Liver (tissue), 9 donors: ENCODE measurements around the gene SLC10A3. TPM values are rescaled to one million over a fixed set of nuclear protein-coding genes. Genes with fewer than 3 reads are reported as not detected.

ENCODE experiments used
- DNase-seq: peaks from one replicate; pipeline ENCODE4 v3.0.0-alpha.2; 2017; ENCODE audit warnings: low spot score
- H3K27ac ChIP-seq, 2 donors: one replicate each; pipeline ENCODE4 v1.7.0; 2013; ENCODE audit warnings: inconsistent platforms in 2 of 2, low read length in 2 of 2, control low read depth in 1 of 2, low read depth in 1 of 2, mild to moderate bottlenecking in 1 of 2
- H3K27me3 ChIP-seq, 4 donors: one replicate each; pipeline versions ENCODE4 v1.6.1 to v1.7.0; 2013; ENCODE audit warnings: low read length in 3 of 4, inconsistent platforms in 1 of 4, mild to moderate bottlenecking in 1 of 4, moderate library complexity in 1 of 4; ENCODE audit not compliant: control insufficient read depth in 4 of 4, insufficient read depth in 4 of 4
- H3K36me3 ChIP-seq, 4 donors: one replicate each; pipeline versions ENCODE4 v1.6.1 to v1.7.0; 2013; ENCODE audit warnings: low read length in 3 of 4, mild to moderate bottlenecking in 3 of 4, low read depth in 1 of 4, moderate library complexity in 1 of 4; ENCODE audit not compliant: control insufficient read depth in 4 of 4, insufficient read depth in 3 of 4
- H3K4me1 ChIP-seq, 4 donors: one replicate each; pipeline versions ENCODE4 v1.6.1 to v1.7.0; 2013; ENCODE audit warnings: low read length in 3 of 4, mild to moderate bottlenecking in 3 of 4, moderate library complexity in 1 of 4; ENCODE audit not compliant: control insufficient read depth in 4 of 4, insufficient read depth in 4 of 4
- H3K4me3 ChIP-seq, 3 donors: one replicate each; pipeline versions ENCODE4 v1.6.1 to v1.7.0; 2013; ENCODE audit warnings: low read length in 3 of 3, control low read depth in 1 of 3, low read depth in 1 of 3, mild to moderate bottlenecking in 1 of 3
- H3K9ac ChIP-seq, 2 donors: one replicate each; pipeline ENCODE4 v1.7.0; 2013; ENCODE audit warnings: low read length in 2 of 2, mild to moderate bottlenecking in 2 of 2, moderate library complexity in 2 of 2, control low read depth in 1 of 2, low read depth in 1 of 2
- H3K9me3 ChIP-seq, 4 donors: one replicate each; pipeline versions ENCODE4 v1.6.1 to v1.7.0; 2013; ENCODE audit warnings: low read length in 3 of 4; ENCODE audit not compliant: control insufficient read depth in 4 of 4
- ATF3 ChIP-seq: IDR thresholded peaks from 2 replicates; pipeline ENCODE4 v1.6.1; 2016; ENCODE audit warnings: antibody characterized with exemption
- CTCF ChIP-seq: fragments of 150-350 bp; IDR thresholded peaks from 2 replicates; pipeline ENCODE4 v1.5.1; 2017; ENCODE audit warnings: improper control_type of control experiment, low read depth, low read length; ENCODE audit not compliant: missing input control
- EGR1 ChIP-seq, 2 donors: IDR thresholded peaks; 2 replicates each; pipeline ENCODE4 v1.6.1; 2016 to 2018; ENCODE audit warnings: antibody characterized with exemption in 2 of 2, low read depth in 2 of 2
- FOXA2 ChIP-seq: IDR thresholded peaks from 2 replicates; pipeline ENCODE4 v1.6.1; 2016; ENCODE audit warnings: antibody characterized with exemption
- GABPA ChIP-seq, 2 donors: IDR thresholded peaks in 1 of 2; conservative IDR thresholded peaks in 1 of 2; 2 replicates each; pipeline ENCODE4 v1.6.1; 2016; ENCODE audit warnings: antibody characterized with exemption in 2 of 2, mild to moderate bottlenecking in 1 of 2, moderate library complexity in 1 of 2
- HNF4A ChIP-seq, 2 donors: conservative IDR thresholded peaks; 2 replicates each; pipeline ENCODE4 v1.6.1; 2016; ENCODE audit warnings: antibody characterized with exemption in 2 of 2, mild to moderate bottlenecking in 2 of 2
- JUND ChIP-seq, 2 donors: IDR thresholded peaks; 2 replicates each; pipeline ENCODE4 v1.6.1; 2016; ENCODE audit warnings: antibody characterized with exemption in 2 of 2
- MAX ChIP-seq: IDR thresholded peaks from 2 replicates; pipeline ENCODE4 v1.6.1; 2016; ENCODE audit warnings: antibody characterized with exemption
- NR2F2 ChIP-seq: IDR thresholded peaks from 2 replicates; pipeline ENCODE4 v1.6.1; 2016; ENCODE audit warnings: antibody characterized with exemption
- RAD21 ChIP-seq, 2 donors: IDR thresholded peaks; 2 replicates each; pipeline ENCODE4 v1.6.1; 2016; ENCODE audit warnings: antibody characterized with exemption in 2 of 2, mild to moderate bottlenecking in 2 of 2
- REST ChIP-seq: IDR thresholded peaks from 2 replicates; pipeline ENCODE4 v1.6.1; 2016; ENCODE audit warnings: antibody characterized with exemption, mild to moderate bottlenecking
- RXRA ChIP-seq, 2 donors: IDR thresholded peaks; 2 replicates each; pipeline ENCODE4 v1.6.1; 2017 to 2018; ENCODE audit warnings: antibody characterized with exemption in 2 of 2, mild to moderate bottlenecking in 1 of 2
- SP1 ChIP-seq: IDR thresholded peaks from 2 replicates; pipeline ENCODE4 v1.6.1; 2018; ENCODE audit warnings: antibody characterized with exemption, mild to moderate bottlenecking
- TAF1 ChIP-seq: conservative IDR thresholded peaks from 2 replicates; pipeline ENCODE4 v1.6.1; 2016; ENCODE audit warnings: antibody characterized with exemption, mild to moderate bottlenecking
- ZBTB33 ChIP-seq: IDR thresholded peaks from 2 replicates; pipeline ENCODE4 v1.6.1; 2016; ENCODE audit warnings: antibody characterized with exemption
- WGBS: extraction: QIAGEN DNeasy Blood & Tissue Kit; methylation state at CpG from one replicate; pipeline ENCODE4 v1.1.7; 2013; 5-methylcytosine and 5-hydroxymethylcytosine counted together
- polyA plus RNA-seq, 2 donors: library from polyadenylated mRNA; stranded (reverse) in 1 of 2; unstranded in 1 of 2; fragments of 200-250 nt in 1 of 2; fragments of >200 nt in 1 of 2; fragmentation: Nextera tagmentation in 1 of 2; extraction: Ambion mirVana in 1 of 2; gene quantifications; one replicate each; pipeline versions ENCODE4 v1.2.1 to v1.2.3, GENCODE V29; 2013 to 2015
- total RNA-seq, 2 donors: library from RNA; depleted of rRNA; stranded (reverse); fragments of >200 nt; gene quantifications; one replicate each; pipeline ENCODE4 v1.2.3, GENCODE V29; 2014
- donor health status: healthy.
- donor health status: healthy.
- donor health status: healthy.
- donor health status: healthy.
- donor health status: healthy.

The SLC10A3 gene
- total and polyA plus RNA-seq, 4 donors = 3.2 to 5.6 (median 4.5) TPM

GRCh38 chrX:154482786-154483185 lies 7.6 kb downstream of the SLC10A3 start:
- Histone ChIP-seq H3K36me3 (peaks cover 0 to 6% (median under 1%) of the 10 kb centered on the region in 4 donors), H3K27me3 (no peaks in the 10 kb centered on the region), H3K4me3 (no peak overlapping the region), H3K4me1 (peaks cover 7 to 32% (median 18%) of the 10 kb centered on the region in 4 donors), H3K27ac (no peak overlapping the region), H3K9me3 (no peaks in the 10 kb centered on the region), H3K9ac (no peak overlapping the region)
- no peak for TF ChIP-seq HNF4A (conservative IDR thresholded peaks at IDR 0.05)
- TF ChIP-seq ATF3 = no peak
- TF ChIP-seq MAX = no peak
- TF ChIP-seq RXRA (IDR thresholded peaks at IDR 0.05) = no peak
- no peak for TF ChIP-seq REST
- no peak for TF ChIP-seq CTCF
- TF ChIP-seq TAF1 = no peak
- no peak for TF ChIP-seq FOXA2
- TF ChIP-seq NR2F2 = no peak
- no peak for TF ChIP-seq GABPA (IDR thresholded peaks at IDR 0.05 in 1 of 2, conservative IDR thresholded peaks at IDR 0.05 in 1 of 2)
- no peak for TF ChIP-seq EGR1 (IDR thresholded peaks at IDR 0.05; ENCODE audit: low read depth in 2 of 2)
- no peak for TF ChIP-seq SP1
- no peak for TF ChIP-seq ZBTB33
- TF ChIP-seq RAD21 (IDR thresholded peaks at IDR 0.05) = no peak
- TF ChIP-seq JUND (IDR thresholded peaks at IDR 0.05) = no peak
- DNase-seq = no peak
- 92% methylated on average over 7 of the region's 7 CpGs for WGBS
